NCI-H748 (cell line): ENCODE results near the gene C17orf75.
"Not testable (repeated sequence)": the region's sequence is repeated elsewhere in the genome, so short reads cannot be mapped to it uniquely, and the experiment has no call there.

Experiments used
- DNase-seq: peaks from one replicate; lab custom pipeline; 2025; ENCODE audit not compliant: unreplicated experiment; lab: John Stamatoyannopoulos, UW

The C17orf75 gene

GRCh38 chr17:32341857-32342602 is at the start of gene C17orf75:
Gene C17orf75, minus strand, starts transcription at chr17:32342173. Its CDS starts 34 bp downstream, at chr17:32342139.
- DNase-seq = peak; percentile 81

DNA sequence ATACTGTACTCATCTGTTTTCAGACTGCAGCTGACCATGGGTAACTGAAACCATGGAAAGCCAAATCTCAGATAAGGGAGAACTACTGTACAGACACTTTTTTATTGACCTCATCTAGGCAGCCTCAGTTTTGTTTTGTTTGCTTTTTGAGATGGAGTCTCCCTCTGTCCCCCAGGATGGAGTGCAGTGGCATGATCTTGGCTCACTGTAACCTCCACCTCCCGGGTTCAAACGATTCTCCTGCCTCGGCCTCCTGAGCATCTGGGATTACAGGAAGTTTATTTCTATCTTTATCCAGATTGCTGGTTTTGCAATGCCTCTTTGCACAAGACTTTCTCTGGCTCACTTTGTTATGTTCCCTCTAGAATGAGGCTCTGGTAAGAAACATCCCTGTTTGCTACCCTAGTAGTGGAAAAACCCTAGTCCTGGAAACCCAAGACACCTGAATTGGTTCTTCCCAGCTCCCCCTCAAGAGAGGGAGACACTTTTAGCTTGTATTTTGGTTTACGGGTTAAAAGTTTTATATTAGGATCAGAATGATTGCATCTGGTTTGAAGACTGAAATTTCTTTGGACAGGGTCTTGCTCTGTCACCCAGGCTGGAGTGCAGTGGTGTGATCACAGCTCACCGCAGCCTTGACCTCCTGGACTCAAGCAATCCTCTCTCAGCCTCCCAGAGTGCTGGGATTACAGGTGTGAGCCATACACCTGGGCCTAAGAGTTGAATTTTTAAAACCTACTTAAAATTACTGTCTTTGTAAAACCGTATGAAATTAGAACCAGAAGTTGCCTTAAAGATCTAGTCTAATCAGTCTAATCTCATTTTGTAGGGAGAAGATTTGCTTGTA is 46.9 kb upstream of the C17orf75 start:
- no peak for DNase-seq

DNA sequence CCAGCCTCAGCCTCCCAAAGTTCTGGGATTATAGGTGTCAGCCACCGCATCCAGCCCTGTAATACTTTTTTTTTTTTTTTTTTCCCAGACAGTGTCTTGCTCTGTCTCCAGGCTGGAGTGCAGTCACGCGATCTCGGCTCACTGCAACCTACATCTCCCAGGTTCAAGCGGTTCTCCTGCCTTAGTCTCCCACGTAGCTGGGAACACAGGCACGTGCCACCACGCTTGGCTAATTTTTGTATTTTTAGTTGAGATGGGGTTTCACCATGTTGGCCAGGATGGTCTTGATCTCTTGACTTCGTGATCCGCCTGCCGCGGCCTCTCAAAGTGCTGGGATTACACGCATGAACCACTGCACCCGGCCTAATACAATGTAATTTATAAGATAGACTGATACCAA is 46.2 kb upstream of the C17orf75 start:
- DNase-seq = not testable (repeated sequence)

- DNase-seq = no peak
These were observed 44.9 kb upstream of the C17orf75 start for GRCh38 chr17:32386844-32387243.

DNA sequence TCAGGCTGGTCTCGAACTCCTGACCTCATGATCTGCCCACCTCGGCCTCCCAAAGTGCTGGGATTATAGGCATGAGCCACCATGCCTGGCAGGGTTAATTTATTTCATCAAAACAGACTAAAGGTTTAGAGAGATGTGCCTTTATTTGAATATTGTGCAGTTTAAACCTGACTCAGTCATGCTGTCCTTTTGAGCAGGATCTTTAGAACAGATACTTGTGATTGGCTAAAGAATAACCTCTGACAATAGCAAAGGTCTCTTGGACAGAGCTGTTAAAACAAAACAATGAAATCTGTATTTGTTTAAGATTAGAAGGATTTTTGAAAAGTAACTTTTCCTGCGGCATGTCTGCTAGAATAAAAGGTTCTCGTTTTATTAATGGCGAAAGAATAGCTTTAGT is 44.0 kb upstream of the C17orf75 start:
- DNase-seq = no peak

DNA sequence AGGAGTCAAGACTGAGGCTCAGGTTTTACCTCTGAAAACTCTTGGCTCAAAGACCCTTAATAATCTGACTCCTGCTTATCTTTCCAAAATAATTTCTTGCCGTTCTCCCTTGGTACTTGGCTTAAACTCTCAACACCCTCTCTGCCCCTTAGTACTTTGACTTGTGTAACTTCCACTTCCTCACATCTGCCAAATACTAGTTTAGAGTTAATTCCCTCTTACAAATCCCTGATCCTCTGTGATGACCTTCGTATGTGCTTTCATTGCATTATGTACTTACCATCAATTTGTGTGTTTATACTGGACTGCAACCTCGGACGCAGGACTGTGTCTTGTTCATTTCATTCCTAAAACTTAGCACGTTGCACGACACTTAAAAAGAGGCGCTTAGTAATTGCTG is 43.1 kb upstream of the C17orf75 start:
- no peak for DNase-seq

DNA sequence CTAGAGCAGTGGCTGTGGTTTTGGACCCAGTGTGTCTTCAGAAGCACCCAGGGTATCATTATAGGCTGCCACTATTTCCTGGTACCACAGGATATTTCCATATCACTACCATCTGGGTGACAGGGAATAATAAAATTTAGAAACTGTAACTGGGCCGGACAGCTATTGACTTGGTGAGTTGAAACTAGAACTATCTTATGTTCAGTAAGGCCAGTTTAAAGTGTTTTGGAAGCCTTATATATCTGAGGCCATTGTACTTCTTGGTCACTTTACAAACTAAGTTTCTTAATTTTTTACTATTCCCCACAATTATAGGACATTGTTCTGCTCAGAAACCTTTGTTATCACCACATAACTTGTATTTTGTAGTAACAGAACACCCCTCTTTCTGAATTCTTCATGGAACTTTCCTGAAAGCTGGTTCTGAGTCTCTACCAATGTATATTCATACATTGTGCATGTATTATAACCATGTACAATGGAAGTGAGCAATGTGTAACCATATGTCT is 42.0 kb upstream of the C17orf75 start:
- DNase-seq = no peak

DNA sequence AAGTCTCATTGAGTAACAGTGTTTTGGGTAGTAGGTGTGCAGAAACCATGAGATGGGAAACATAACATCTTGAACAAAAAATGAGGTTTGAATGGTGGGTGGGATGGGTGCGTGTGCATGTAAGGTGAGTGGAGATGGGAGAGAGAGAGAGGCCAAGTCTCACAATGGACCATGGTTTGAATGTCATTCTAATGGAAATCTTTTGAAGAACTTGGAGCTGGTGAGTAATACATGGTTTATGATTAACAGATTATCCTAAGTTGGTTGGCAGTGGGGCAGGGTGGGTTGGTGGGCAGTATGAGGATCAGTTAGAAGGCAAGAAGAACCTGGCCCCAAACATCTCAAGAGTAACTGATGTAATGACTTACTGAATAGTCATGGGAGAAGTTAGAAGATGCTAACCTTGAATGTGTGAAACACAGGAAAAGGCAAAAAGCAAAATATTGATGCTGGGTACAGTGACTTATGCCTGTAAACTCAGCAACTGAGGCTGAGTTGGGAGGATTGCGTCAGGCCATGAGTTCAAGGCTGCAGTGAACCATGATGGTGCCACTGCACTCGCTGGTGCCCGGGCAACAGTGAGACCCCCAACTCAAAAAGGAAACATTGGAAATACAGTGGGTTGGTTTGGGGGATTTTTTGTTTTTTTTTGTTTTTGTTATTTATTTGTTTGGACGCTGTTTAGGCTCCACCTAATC is 40.7 kb upstream of the C17orf75 start:
- no peak for DNase-seq

DNA sequence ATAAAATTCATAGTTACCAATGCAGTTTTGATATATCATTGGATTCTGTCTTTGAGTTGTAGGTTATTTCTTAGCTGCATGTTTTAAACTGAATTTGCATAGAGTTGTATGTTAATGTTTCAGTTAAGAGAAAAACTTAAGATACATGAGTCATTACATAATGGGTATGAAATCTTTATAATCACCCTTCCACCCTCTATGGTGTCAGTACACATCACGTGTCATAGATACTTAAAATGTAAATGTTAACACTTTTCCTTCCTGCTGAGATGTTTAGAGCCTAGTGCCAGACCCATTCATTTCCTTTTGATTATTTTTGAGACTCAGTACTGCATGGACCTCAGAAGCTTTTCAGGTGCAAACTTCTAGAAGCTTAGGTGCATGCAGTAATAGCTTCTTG is 28.5 kb upstream of the C17orf75 start:
- DNase-seq = no peak

GRCh38 chr17:32361270-32361669 is 19.3 kb upstream of the C17orf75 start:
- no peak for DNase-seq

GRCh38 chr17:32357615-32358014 is 15.6 kb upstream of the C17orf75 start:
- DNase-seq = no peak

GRCh38 chr17:32356750-32357149 is 14.8 kb upstream of the C17orf75 start:
- no peak for DNase-seq

- DNase-seq = no peak
These were observed 14.4 kb upstream of the C17orf75 start for GRCh38 chr17:32356378-32356743.

DNA sequence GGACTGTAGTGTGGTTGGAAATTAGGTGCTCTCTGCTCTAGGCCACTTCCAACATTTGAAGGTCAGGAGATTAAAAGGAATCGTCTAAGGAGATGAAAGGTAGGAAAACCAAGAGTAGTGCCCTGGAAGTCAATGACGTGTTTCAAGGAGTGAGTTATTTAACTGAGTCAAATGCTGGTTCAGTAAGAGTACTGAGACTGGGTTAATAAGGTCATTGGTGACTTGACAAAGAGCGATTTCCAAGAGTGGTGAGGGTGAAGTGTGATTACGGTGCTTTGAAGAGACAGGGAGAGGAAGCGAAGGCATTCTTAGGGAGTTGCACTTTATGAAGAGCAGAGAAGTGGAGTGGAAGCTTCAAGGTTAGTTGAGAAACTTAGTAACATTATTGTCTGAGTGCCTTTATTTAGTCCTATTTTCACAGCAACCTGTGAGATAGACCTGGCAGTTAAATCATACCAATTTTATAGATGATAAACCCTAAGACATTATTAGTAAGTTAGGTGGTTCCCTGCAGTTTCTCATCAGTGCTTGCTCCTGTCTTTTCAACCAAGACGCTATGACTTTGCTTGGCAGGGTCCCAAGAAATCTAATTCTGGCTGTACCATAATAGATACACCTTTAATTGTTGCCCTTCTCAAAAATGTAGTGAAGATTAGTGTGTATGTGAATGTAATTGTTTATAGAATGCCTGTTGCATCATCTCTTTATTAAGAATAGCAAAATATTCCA is 13.8 kb upstream of the C17orf75 start:
- no peak for DNase-seq

- DNase-seq = not testable (repeated sequence)
These were observed 10.8 kb upstream of the C17orf75 start for GRCh38 chr17:32352734-32353133.

DNA sequence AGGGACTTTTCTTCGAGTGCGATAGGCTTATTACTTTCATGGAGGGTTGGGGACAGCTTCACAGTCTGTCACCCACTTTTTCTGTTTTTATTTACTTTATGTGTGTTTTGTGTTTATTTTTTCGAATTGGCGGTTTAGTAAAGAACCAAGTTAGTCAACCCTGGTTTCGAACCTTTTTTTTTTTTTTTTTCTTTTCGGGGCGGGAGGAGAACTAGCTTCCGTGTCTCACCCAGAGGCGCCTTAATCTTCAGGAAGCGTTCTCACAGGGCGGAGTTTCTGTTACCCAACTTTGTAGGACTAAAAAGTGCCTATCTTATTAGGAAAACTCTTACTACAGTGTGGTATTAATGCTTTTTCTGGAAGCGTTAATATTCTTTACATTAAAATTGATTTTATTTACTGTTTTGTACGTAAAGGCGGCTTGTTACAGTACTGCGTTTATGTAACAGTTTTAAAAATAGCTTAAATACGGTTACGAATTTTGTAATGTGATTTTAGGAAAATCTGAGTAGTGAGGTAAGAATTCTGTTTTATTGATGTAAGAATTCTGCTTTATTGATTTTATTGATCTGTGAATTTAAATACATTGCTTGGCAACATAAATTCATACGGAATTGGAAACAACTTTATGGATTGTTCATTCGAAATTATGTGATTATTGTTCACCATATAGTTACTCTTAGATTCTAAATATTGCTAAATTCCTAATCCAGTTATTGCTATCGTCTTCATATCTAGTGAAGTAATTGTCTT is 8.9 kb upstream of the C17orf75 start:
- peak; percentile 59 for DNase-seq

- peak; percentile 97 for DNase-seq
These were observed 8.1 kb upstream of the C17orf75 start, which contains the start of gene ZNF207 for GRCh38 chr17:32349854-32350665. Gene ZNF207, plus strand, starts transcription at chr17:32350157. Its CDS starts 129 bp downstream, at chr17:32350286.

- peak; percentile 43 for DNase-seq
These were observed 7.5 kb upstream of the C17orf75 start for GRCh38 chr17:32349503-32349853.

DNA sequence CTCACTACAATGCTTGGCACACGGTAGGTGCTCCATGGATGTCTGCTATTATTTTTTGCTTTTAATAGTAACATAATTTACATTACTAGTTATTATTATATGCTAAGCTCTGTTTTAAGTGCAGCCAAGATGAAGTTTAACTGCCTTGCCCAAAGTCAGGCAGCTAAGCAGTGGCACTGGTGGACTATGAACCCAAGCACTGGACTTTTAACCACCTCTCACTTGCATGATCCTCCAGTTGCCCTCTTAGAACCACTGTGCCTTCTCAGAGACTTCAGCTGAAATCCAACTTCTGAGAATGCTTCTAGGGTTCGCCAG is 6.5 kb upstream of the C17orf75 start:
- no peak for DNase-seq
